Brain pericyte (primary cell): ENCODE measurements around the gene PRKCA.
"Not testable (repeated sequence)": the region's sequence is repeated elsewhere in the genome, so short reads cannot be mapped to it uniquely, and the experiment has no call there.

Experiments used
- DNase-seq: peaks from one replicate; pipeline ENCODE4 v3.0.0-alpha.2; 2012; ENCODE audit warnings: low read depth, low spot score

The PRKCA gene

DNA sequence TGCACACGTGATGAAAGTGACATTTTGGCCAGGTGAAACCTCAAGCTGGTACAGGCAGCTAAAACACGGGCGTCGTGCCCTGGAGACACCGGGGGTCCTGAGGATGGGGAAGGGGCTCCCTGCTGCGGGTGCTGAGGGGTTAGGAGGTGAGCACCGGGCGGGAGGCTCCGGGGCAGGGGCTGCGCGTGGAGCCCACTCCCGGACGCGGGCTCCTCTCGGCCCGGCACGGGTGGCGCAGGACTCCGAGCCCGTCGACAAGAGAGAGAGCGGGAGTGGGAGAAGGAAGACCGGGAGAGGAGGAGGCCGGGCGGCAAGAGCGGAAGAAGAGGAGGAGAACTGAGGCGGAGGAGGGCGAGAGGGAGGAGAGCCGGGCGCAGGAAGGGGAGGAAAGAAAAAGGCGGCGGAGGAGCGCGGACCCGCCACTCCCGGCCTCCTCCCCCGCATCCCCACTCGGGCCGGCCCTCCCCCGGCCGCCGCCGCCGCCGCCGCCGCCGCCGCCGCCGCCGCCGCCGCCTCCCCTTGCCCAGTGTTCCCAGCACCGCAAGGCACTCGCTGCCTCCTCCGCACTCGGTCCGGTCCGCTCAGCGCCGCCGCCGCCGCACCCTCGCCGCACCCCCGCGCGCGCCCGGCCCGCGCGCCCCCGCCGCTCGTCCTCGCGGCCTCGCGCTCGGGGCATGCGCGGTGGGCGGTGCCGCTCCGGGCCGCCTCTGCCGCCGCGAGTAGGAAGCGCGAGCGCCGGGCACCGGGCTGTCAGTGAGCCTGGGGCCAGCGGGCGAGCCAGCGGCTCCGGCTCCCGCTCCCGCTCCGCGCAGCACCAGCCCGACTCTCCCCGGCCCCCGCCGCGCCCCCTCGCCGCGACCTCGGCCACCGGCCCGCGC lies at the start of gene PRKCA:
Gene PRKCA (plus strand): TSS at position 750 of the 878 bp plus-strand sequence.
- no peak for DNase-seq

DNA sequence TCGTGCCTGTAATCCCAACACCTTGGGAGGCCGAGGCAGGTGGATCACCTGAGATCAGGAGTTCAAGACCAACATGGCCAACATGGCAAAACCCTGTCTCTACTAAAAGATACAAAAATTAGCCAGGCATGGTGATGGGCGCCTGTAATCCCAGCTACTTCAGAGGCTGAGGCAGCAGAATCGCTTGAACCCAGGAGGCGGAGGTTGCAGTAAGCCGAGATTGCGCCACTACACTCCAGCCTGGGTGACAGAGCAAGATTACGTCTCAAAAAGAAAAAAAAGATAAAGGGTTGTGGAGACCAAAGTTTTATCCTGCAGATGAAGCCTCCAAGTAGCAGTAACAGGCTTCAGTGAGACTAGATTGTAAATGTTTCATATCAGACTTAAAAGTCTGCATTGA lies 49.0 kb upstream of the PRKCA start:
- DNase-seq, result not testable (repeated sequence)

DNA sequence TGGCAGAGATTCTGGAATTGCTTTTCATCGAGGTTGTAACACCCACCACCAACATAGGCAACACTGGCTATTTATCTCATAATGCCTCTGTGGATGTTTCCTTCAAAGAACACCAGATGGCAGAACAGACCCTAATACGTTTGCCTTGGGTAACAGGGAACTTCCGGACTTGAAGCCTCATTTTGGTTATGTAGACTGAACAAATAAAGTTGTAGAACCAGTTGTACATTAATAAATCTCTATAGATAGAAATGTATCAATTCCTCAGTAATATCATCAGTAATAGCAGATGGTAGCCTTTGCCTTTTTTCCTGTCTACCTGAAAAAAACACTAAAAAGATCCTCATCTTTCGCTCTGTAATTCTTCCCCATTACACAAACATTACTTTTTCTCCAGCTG lies 47.3 kb upstream of the PRKCA start:
- peak; percentile 21 for DNase-seq

DNA sequence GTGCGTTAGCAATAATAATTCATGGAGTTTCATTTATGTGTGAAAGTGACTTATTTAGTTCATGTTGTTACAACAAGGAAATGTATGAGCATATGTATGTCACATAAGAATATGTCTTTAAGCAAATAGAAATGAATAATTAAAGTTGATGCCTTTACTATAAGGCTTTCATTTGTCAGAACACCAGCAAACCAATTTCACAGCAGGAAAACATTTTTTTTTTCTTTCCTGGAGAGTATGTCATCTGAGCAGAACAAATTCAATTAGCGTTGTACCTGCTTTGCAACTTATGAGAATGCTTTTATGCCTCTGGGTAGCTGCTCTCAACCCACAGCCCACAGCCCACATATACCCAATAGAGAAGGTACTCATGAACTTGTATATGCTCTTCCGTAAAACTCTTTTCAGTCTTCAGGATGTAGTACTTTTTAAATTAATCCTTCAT lies 46.9 kb upstream of the PRKCA start:
- DNase-seq, result no peak

DNA sequence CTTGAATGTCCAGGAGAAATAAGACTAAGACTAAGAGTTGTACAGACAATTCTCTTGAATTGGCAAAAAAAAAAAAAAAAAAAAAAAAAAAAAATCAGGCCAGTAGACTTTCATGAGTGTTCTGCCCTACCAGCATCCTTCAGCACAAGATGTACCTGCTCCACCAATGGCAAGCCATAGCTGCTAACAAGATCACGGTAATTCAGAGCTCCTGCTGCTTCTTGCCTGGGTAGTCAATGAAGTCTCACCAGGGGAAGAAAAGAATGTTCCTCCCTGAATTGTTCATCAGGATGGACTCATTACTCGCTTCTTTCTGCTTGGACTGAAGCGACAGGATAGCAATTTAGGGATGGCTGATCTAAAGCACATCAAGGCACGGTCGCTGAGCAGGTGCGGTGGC lies 42.1 kb upstream of the PRKCA start:
- DNase-seq, result no peak

DNA sequence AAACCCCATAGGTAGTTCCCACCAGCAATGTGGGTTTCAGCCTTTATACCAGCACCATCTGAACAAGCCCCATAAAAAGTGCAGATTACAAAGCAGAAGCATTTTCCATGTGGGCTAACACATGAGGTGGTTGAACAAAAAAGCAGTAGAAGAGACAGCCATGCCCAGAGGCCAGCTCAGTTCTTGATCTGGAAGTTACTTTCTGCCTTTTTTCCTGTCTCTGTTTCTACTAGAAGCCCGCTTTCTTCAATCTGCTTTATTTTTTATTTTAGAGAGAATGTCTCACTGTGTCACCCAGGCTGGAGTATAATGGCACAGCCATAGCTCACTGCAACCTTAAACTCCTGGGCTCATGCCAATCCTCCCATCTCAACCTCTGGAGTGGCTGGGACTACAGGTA lies 41.7 kb upstream of the PRKCA start:
- DNase-seq, result no peak

DNA sequence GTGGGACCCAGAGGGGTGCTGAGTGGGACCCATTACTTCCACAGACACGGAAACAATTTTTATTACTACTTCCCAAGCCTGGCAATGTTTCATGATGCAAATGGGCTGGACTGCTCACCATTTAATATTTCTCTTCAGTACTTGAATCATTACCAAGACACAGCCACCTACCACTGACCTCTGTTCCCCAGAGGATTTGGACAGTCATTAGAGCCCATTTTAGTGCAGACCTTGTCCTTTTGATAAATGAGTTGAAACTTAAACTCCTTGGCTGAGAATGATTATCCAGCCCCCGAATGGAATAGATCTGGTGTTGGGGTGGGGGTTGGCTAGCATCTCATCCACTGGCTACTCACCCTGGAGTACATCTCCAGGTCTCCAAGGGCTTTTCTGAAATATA lies 39.6 kb upstream of the PRKCA start:
- no peak for DNase-seq

DNA sequence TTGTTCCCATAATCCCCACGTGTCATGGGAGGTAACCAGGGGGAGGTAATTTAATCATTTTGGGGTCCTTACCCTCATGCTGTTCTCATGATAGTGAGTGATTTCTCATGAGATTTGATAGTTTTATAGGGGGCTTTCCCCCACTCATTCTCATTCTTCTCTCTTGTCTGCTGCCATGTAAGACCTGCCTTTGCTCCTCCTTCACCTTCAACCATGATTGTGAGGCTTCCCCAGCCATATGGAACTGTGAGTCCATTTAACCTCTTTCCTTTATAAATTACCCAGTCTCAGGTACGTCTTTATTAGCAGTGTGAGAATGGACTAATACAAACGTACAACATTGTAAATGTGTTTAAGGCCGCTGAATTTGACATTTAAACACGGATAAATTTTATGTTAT lies 37.7 kb upstream of the PRKCA start:
- DNase-seq, result no peak

DNA sequence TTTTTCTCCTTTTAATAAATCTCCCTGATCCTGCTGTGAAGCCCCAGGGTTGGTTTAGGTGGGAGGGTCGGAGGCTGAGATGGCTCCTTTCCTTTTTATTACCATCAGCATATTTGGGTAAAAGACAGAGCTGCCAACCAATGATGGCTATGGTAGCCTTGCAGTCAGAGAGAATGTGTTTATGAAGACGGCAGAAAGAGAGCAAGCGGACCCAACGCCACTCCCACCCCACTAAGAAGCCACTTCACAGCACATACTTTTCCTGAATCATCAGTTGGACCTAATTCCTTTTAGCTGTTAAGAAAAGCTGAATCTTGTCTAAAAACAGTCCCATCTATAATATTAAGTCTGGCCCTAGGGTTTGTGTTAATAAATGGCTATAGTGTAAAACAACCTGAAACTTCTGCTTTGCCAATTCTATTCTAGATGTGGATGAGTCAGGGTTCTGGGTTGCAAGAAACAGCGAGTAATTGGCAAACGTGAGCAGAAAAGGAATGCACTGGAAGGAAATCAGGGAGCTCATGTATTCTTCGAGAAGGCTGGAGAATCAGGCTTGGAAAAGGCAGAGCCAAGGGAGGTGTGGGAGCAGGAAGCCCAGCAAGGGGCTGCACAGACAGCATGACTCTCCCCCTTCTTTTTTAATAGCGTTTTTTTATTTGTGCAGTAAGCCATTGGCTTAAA lies 34.0 kb upstream of the PRKCA start:
- no peak for DNase-seq

DNA sequence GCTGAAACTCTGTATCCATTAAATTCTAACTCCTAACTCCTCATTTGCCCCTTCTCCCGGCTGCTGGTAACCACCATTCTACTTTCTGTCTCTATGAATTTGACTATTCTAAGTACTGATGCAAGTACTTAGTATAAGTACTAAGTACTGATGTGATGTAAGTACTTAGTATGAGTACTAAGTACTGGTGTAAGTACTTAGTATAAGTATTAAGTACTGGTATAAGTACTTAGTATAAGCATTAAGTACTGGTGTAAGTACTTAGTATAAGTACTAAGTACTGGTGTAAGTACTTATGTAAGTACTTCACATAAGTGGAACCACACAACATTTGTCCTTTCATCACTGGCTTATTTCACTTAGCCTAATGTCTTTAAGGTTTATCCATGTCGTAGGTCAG lies 32.3 kb upstream of the PRKCA start:
- no peak for DNase-seq

DNA sequence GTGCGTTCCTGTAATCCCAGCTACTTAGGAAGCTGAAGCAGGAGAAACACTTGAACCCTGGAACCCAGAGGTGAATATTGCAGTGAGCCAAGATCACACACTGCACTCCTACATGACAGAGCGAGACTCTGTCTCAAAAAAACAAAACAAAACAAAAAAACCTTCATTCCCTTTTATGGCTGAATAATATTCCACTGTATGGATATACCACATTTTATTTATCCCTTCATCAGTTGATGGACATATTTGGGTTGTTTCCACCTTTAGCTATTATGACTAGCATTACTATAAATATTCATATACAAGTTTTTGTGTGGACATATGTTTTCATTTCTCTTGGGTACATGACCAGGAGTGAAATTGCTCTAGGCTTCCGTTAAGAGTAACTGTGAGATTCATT lies 30.9 kb upstream of the PRKCA start:
- DNase-seq, result no peak

DNA sequence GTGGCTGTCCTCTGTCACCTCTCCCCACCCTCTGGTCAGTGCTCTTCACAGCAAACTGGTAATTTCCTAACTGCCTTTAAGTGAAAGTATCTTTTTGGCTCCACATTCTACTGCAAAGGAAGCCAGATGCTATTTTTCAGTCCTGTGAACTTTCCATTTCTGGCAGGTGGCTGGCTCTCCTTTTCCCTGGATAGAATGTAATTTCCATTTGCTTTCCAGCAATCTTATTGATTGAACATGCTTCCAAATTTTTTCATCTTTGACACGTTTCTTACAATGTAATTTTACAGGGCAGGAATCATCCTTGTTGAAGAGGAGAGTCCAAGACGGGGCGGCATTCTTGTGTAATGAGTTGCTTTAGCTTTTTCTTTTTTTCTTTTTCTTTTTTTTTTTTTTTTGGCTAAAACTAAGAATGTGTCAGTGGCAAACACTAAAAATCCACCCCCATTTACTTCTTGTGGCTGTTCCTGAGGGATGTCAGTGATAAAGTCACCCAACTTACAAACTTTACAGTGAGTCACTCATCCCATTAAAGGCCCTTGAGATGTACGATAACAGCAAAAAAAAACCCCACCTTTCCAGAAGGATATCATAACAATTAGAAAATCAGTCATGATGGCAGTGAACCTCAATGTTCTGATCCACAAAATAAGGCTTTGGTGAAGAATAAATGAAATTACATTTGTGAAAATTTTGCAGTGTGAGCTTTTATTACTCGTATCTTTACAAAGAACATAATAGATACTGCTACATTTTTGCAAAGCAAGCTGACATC lies 29.4 kb upstream of the PRKCA start:
- no peak for DNase-seq

DNA sequence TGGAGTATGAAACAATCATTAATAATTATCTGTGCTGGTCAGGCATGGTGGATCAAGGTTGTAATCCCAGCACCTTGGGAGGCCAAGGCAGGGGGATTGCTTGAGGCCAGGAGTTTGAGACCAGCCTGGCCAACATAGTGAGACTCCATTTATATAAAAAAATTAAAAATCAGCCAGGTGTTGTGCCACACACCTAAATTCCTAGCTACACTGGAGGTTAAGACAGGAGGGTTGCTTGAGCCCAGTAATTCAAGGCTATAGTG lies 28.9 kb upstream of the PRKCA start:
- no peak for DNase-seq

DNA sequence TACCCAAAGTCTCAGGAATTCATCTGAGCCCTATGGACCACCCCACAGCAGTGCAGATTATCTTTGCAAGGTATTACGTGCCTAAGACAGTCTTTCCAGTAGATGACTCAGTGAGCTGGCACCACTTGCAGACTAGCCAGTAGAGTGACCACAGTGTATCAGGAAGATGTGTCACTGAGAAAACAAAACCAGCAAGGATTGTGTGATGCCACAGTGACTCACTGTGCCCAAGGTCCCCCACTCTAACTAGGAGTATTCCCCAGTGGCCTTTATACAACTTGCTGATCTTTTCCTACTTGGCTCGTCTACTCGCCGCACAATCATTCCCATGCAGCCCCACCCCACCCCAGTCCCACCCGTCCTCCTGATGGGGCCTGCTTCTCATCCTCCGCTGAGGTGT lies 26.8 kb upstream of the PRKCA start:
- DNase-seq, result peak; percentile 24

DNA sequence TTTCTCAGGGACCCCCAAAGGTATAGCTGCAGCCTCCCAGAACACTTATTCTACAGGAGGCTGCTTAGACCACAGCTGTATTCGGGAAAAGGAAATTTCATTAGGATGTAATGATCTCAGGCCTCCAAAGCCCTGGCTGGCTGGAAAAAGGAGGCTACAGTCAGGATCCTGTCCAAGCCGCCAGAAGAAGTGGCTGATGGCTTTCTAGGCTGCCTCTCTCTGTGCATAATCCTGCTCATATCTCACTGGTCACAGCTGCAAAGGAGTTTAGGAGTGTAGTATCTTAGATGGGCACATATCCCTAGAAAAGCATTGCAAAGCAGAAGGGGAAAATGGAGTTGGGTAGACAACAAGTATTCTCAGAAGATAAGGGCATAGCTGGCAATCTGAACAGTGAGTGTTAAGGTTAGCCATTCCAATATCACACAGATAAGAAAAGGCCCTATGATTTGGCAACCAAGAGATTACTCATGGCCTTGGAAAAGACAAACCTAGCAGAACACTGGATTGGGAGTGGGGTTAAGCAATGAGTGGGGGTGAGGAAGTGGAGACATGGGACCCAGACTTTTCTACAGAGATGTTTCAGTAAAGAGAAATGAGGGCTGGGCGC lies 26.0 kb upstream of the PRKCA start:
- no peak for DNase-seq

DNA sequence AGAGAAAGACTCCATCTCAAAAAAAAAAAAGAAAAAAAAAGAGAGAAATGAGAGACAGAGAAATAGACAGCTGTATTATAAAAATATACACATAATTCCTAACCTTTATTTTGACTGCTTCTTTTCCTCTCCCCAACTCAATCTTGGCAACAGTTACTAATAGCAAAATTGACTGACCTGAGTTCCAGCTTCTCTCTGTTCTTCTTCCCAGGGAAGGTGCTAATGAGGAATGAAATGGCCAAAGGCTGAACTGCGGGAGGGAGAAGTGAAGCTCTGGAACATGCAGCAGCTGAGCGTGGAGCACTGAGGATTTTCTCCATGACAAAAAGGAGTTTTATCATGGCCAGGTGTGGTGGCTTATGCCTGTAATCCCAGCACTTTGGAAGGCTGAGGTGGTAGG lies 25.2 kb upstream of the PRKCA start:
- no peak for DNase-seq

DNA sequence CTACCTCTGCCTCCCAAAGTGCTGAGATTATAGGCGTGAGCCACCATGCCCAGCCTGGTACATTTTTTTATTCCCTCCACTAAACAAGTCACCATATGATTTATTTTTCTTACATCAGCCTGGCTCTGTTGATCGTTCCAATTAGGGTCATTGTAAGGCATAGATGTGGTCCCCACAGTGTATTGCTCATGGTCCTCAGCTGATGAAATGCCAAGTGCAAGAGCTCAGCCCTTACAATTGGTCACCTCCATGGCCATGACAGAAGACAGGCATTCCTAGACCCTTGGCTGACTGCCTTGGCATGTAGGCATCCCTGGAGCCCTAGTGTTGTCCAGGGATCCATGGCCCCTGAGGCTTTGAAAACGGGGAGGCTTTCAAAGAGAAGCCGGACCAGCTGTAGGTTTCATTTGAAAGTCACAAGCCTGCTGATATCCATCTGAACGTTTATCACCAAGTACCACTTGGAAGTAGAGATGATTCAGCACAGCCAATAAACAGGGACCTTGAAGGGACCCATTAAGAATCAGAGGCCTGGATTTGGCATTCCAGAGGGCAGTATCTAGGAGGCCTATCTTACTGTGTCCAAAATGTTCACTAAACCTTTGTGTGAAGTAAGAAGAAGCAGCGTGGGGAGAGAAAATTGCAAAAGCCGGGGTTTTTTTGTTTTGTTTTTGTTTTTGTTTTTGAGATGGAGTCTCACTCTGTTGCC lies 20.6 kb upstream of the PRKCA start:
- DNase-seq, result no peak

DNA sequence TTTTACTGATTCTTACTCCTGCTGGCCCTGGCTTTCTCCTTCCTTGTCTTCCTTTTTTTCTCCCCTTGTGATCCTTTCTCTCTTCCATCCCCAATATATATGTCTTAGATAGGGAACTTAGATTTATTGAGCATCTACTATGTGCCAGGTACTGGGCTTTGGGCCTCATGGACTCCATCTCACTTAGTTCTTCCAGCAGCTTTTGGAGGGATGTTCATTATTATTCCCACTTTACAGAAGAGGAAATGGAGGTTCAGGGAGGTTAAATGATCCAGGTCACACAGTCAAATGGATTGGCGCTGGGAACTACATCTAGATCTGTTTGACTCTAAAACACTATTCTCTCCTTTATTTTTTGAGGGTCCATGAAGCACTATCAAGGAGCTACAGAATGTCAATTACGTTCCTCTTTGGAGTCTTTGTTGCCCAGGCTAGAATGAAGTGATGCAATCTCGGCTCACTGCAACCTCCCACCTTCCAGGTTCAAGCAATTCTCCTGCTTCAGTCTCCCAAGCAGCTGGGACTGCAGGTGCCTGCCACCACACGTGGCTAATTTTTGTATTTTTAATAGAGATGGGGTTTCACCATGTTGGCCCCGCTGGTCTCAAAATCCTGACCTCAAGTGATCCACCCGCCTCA lies 19.0 kb upstream of the PRKCA start:
- DNase-seq, result no peak

DNA sequence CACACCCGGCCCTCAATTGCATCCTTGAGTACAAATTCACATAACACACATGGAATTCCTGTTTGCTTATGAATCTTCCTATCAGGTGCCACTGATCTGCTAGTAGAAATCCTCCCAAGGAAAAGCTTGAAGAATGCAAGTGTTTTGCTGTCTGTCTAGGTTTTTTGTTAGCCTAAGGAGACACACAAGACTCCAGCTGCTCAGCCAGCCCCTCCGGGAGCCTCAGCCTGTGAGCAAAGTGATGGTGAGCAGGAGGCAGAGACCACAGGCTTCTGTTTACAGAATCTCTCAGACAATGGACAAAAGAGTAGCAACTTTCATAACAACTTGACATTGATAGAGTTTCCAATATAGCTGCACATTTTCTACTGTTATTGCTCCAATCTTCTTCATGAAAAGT lies 18.4 kb upstream of the PRKCA start:
- DNase-seq, result no peak

DNA sequence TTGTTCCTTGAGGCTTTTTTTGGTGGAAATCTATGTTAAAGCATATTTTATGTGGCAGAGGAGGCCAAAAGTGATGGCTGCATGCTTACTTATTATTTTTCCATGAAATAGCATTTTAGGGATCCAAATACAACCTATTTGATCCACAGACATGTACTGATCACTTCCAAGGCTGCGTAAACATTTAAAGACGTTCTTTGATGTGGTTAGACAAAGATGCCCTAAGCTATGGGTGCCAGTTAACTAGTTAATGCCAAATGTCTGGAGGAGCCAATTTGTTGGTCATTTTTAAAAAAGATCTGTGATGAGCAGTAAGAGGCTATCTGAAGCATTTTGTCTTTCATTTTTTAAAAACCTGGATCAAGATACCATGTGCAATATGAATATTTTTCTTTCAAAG lies 17.3 kb upstream of the PRKCA start:
- no peak for DNase-seq

DNA sequence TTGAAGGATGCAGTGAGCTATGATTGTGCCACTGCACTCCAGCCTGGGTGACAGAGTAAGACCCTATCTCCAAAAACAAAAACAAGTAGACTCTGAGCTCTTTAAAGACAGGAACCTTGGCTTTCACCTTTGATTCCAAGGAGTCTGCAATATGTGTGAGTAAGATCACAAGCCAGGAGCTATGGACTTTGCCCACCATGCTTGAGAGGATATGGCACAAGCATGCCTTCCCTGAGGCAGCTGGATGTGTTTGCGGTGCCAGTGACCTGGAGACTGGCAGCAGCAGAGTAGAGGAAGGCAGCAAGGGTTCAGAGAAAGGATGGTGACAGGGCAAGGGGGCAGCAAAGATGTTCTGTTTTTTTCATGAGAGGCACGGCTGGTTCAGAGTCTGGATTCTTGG lies 14.5 kb upstream of the PRKCA start:
- DNase-seq, result no peak
